Urothelium cell line (cell line): Measurements from ENCODE around the gene CDH4.

Source experiments
- DNase-seq: peaks from one replicate; pipeline ENCODE4 v3.0.0; 2011; ENCODE audit warnings: low spot score, mixed read lengths
- FAIRE-seq: peaks from 2 replicates; lab custom pipeline; 2011; peaks lifted over from hg19 to GRCh38; lab: Jason Lieb, UNC

Gene CDH4

DNA sequence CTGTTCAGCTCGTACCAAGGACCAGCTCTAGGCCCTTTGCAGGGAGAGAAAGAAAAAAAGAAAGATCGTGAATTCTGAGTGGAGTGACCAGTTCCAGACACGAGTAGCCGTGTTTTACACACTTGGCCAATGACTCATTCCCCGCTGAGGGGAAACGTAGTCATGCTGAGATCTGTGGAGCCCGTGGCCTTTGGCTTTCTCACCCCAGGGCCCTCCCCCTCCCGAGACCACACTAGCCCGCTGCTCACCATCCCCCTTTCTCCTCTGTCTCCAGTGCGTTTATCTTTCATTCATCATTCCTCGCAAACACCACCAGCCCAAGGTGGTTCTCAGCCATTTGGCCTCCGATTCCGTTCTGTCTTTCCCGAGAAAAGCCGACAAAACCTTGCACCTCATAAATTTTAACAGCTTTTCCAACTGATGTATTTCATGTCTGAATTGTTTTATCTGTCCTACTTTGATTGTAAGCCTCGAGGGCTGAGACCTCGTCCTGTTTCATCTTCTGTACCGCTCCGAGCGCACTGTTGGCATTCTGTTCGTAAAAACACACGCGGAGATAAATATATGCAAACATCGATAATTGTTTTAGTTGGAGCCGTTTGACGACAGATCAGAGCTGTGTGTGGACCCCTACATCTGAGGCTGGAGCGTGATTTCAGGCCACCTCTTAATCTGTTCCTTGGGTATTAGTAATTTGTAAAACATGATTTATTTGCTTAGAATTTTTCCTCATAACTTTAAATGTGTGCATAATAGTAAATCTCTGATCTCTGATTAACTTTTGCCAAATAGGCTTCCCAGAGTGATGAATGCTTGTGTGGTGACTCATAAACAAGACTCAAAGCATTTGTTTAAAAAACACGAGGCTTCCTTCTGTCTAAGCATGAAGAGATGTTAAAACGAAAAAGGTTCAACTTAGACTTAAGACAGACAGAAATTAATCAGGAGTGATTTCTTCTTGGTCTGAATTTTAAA lies 336.6 kb downstream of the CDH4 start:
- DNase-seq (peak; percentile 59), FAIRE-seq (peak; percentile 88)

DNA sequence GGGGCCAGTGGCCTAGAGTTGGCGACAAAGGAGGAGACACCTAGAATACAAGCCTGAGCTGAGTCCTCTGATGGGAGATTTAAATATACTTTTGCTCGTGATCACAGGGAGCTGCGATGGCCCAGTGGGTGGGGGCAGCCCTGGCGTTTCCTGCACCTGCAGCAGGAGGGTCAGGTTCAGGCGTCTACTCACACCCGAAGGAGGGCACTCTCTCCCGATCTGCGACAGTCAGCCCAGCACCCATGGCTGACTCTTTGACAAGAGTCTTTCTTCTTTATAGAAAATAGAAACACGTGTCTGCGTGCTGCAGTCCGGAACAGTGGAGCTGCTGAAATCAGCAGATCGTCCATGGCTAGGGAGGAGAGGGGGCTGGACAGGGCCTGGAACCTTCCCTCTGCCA lies 338.2 kb downstream of the CDH4 start:
- DNase-seq (no peak), FAIRE-seq (no peak)

DNA sequence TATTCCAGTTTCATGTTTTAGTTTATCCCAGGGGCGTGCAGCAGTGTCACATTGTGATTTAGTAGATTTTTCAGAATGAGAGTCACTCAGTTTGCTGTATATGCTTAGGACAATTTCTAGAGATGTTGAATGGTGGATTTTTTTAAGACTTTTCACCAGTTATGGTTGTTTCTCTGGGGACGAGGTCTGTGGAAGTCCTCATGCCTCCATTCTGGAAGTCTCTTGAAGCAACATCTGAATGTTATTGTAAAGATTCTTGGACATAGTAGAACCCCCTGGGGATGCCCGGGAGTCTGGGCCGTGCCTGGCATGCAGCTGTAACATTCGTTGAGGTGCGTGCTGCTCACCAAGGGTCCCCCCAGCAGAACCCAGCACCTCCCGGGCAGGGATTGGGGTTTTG lies 341.5 kb downstream of the CDH4 start:
- FAIRE-seq, result no peak
- no peak for DNase-seq

DNA sequence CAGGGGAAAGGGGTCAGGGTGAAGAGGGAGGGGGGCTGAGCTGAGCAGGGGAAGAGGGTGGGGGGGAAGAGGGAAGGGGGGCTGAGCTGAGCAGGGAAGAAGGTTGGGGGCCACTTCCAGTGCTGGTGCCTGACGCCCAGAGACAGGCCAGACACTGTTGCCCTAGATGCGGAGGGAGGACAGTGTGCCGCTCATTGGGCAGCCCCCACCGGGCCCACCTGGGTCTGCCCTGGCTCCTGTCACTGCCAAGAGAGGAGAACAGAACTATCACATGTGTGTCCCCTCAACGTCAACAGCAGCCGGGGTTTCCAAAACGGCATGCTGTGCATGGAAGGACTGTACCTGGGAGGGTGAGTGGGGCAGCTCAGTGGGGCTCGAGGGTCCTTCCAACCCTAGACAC lies 342.1 kb downstream of the CDH4 start:
- no peak for DNase-seq
- FAIRE-seq, result no peak

DNA sequence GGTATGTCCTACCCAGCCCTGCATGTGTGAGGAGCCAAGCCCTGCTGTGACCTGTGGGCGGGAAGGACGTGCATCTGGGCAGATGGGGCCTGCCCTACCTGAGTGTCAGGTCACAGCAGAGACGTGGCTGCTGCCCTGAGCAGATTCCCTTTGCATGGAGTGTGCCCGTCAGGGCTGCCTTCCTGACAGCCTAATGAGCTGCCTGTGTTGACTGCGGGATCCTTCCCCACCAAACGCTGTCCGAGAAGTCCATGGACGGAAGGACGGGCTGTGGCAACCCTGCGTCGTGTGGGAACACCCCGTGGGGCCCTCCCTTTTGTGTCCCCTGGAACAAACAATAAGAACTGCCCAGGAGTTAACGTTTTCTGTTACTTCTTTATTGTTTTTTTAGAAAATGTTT lies 343.2 kb downstream of the CDH4 start:
- FAIRE-seq (no peak), DNase-seq (no peak)

DNA sequence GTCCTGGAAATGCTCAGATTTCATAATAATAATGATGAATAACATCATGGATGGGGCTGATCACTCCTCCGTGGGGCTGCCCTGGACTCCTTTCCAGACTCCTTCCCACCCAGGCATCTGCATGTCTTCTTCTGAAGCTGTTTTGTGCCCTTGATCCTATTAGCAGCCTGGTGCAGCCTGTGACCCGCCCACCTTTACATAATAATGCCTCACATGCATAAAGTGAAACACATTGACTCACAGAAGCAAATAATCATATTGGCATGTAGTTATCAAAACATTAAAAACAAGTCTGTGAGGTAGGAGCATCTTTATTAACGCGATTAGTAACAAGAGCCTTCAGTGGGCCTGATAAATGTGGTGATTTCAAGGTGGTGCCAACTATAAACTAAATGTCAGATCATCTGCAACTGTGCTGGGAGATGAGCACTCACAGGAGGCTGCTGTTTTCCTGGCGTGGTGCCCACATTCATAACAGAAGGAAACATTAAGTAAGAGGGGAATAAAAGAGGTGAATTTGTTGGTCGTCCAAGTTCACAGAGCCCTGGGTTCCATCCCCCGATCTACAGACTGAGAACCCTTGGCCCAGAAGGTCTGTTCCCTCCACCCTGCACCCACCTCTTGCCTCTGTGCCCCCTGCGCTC lies 344.7 kb downstream of the CDH4 start:
- no peak for FAIRE-seq
- no peak for DNase-seq

DNA sequence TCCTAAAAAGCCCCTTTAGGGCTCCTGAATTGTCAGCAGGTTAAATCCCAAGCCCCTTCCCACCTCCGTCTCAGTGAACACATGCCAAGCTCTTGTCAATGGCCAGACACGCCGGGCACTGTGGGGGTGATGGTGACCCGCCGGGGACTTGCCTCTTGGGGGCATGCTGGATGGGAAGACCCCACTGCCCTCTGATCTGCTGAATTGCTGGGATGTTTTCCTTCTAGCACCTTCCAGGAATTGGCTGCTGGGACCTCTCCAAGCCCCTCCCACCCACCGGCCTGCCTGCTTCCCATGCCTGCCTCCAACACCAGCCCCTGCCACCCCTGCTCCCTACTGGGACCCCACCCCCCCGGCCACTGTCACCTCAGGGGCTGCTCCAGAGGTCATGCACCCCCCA lies 345.9 kb downstream of the CDH4 start:
- no peak for FAIRE-seq
- no peak for DNase-seq

DNA sequence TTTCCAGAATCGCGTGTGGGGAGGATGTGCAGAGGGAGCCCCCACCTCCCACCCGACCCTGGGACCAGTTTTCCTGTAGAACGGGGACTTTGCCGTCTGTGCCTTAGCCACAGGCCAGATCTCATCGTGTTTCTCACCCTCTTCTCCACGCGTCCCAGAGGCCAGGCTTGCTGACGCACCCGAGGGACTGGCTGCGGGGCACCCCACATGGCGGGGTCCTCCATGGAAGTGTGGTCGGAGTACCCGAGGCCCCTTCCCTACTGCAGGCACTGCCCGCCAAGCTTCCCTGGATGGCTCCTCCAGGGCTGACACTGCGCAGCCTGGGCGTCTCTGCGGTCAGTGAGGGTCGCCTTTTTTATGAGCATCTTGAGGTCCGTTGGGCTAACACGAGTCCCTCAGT lies 346.5 kb downstream of the CDH4 start:
- FAIRE-seq (no peak), DNase-seq (no peak)

DNA sequence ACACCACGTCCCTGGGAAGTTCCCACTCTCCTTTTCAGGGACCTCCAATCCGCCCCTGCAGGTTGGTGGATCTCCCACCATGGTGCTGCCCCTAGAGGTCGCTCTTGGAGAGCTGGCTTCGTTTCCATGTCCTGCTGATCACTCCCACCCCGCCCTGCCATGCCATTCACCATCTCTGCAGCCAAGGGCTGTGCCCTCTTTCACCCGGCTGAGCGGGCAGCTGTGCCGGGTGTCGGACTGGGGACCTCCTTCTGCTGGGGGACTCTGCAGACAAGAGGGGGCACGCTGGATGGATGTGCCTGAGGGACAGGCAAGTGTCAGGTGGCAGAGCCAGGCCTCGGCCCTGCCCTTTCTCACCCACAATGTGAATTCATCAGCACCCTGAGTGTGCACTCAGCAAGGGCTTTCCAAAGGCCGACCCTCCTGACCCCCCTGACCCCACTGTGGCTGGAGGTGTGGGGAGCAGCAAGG lies 347.0 kb downstream of the CDH4 start:
- no peak for FAIRE-seq
- DNase-seq, result no peak

DNA sequence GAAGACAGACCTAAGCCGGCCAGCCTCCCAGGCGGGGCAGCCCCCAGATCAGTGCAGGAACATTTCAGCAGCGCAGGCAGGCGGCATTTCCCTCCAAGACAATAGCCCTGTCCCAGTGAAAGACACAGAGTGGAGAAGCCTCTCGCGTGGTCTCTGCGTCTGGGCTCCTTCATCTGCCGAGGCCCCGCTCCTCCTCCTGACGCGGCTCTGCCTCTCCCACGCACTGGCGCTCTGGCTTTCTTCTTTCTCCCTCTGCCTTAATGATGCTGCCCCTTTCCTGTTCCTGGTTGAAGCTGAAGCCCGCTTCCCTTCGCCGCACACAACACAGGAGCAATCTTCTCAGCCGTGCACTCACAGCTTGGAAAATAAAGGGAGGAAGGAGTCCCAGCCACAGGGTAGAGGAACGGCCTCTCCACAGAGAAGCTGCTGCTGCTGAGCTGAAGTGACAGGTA lies 347.5 kb downstream of the CDH4 start:
- no peak for DNase-seq
- no peak for FAIRE-seq

DNA sequence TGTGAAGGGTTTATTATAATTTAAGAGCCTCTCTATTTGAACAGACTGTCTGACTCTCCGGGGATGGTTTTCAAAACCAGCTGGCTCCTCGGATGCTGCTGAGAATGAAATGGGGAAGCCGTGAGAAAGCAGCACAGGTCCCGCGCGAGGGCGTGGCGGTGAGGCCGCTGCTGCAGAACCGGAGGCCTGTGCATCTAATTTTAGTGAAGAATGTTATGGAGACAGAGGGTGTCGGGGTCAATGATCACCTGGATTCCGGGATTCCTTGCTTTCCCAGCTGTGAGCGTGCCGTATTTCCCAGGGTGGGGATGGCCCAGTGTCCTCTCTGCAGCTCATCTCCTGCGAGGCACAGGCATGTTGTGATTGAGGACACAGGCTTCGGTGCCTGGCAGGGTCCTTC lies 348.0 kb downstream of the CDH4 start:
- FAIRE-seq (no peak), DNase-seq (no peak)

DNA sequence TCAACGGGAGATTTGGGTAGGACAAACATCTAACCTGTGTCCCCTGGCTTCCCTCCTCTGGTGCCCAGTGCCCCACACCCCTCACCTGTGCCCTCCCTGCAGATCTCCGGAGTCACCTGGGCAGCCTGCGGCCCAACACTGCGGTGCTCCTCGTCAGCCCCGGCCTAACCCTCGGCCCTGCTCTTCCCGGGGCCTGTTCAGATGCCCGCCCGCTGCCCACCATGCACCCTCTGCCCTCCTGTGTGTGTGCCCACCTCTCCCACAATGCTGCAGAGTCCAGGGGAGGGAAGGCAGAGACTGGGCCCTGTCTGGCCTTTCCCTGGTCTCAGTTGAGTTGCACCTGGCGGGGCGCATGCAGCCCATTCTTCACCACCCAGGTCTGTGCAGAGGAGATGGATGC lies 349.3 kb downstream of the CDH4 start:
- DNase-seq (no peak), FAIRE-seq (no peak)

DNA sequence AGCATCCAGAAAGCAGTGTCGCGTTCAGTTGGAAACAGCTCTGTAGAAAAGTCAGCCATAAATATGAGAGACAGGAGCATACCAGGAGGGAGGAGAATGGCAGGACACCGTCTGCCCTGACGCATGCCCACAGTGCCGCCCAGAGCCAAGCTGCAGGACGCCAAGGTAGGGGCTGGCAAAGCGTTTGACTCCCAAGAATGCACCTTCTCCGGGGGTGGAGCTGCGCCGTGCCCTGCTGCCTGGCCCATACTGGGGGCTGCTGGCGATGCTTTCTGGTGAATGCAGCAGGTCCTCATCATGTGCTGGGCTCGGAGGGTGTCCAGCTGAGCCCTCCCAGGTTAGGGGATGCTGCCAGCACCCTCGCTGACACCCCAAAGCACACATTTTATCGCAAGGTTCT lies 349.8 kb downstream of the CDH4 start:
- no peak for DNase-seq
- no peak for FAIRE-seq

DNA sequence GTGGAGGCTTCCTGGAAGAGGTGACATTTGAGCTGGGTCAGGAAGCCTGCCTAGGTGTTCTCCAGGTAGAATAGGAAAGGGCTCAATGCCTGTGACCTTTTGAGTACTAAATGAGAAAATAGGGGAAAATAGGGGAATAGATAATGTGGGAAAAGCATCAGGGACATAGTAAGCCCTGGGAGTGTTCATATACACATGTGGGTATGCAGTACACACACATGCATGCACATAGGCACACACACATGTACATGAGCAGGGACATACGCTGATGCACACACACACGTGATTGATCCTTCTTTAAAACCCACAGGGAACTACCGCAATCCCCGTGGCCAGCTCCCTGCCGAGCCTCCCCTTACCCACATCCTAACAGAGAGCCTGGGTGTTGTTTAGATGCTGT lies 351.7 kb downstream of the CDH4 start:
- FAIRE-seq (no peak), DNase-seq (no peak)

DNA sequence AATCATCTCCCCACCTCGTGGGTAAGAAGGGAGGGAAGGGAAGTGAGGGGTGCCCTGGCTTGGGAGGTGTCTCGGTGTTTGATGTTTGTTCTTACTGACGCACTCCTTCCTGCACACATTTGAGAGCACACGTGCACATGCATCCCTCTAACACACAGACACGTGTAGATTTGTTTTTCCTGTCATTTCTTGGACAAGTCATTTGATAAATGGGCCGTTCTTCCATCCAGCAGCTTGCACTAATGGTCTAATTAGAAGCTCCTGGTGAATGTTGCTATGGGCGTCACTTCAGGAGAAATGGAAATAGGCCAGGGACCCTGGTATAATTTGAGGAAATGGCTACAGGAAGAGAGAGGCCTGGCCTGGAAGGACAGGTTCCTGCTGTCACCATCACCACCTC lies 352.5 kb downstream of the CDH4 start:
- DNase-seq (no peak), FAIRE-seq (no peak)

DNA sequence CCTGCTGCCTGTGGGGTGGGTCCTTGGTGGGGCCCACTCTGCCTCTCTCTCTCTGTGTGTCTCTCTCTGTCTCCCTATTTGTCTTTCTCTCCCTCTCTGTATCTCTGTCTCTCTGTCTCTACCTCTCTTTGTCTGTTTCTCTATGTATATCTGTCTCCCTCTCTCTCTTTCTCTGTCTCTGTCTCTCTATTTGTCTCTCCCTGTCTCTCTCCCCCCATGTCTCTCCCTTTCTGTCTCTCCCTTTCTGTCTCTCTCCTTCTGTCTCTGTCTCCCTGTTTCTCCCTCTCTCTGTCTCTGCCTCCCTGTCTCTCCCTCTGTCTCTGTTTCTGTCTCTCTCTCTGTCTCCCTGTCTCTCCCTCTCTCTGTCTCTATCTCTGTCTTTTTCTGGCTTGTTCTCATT lies 353.2 kb downstream of the CDH4 start:
- DNase-seq, result no peak

DNA sequence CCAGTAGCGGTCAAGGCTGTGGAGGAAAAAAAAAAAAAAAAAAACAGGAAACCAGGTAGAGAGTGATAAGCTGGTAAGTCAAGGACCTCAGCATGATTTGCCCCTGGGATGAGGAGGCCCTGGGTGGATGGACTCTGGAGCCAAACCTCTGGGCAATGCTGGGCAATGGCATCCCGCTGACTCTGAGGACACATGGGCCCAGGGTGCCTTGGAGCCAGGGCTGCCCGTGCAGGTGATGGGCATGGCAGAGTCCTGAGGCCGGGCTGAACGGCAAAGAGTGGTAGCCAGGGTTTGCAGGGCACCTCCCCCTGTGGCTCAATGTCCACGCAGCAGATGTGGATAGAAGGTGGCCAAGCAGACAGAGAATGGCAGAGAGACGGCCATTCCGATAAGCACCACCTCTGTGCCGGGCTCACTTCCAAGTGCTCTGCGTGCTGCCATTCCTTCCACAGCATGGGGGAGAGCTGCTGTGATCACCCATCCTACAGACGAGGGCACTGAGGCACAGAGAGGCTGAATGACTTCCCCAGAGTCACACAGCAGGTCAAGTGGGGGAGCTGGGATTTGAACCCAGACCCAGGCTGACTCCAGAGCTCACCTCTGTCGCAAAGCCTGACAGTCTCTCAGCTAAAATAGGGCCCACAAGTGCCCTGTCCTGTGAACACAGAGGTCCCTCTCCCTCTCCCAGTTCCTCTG lies 353.9 kb downstream of the CDH4 start:
- no peak for FAIRE-seq
- no peak for DNase-seq

More for the DNA sequence above, 353.2 kb downstream of the CDH4 start:
- FAIRE-seq, result no peak

DNA sequence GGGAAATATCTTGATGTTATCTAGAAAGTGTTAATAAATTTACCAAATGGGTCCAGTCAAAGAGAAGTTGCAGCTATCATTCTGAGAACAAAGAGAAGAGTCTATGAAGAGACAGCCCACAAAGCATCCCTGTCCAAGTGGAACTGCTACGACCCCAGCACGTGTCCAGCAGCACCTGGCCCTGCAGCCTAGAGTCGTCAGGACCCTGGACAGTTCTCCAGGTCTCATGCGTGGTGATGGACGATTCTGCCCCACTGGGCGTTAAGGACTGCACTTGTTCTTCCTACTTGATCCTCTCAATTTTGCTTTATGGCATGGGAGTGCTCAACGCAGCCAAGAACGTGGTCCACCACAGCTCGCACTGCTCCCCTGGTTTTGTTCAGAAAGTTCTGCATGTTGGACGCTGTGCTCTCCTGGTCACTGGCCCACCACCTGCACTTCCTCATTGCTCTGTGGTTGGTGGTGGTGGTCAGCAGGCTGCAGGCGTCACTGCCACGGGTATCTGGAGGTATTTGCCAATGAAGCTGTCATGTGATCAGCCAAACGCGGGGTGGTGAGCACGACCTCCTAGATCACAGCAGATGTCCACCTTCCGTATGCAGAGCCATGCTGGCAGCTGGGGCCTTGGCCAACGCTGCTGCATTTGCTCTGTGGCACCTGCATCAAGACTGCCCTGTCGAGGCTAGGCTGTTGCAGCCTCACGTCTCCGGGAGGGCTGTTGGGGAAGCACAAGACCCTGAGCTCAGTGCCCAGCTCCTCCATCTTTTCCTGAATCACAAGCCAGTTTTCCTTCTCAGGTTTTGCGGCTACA lies 356.4 kb downstream of the CDH4 start:
- FAIRE-seq (no peak), DNase-seq (peak; percentile 54)

DNA sequence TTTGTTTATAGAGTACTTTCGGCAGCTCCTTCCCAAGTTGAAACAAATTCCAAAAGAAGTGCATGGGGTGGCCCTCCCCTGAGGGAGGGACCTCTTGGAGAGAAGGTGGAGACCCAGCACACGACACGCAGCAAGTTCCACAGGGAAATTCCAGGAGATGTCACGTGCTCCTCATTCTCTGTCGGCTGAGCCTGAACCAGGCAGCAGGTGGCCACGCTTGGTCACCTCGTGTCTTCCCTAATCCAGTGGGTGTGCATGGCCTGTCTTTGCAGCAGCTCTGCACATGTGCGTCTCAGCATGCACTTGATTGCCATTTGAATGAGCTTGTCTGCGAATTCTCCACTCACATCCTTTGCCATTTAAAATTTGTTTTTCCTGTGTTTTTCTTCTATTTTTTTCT lies 357.4 kb downstream of the CDH4 start:
- no peak for DNase-seq
- no peak for FAIRE-seq

DNA sequence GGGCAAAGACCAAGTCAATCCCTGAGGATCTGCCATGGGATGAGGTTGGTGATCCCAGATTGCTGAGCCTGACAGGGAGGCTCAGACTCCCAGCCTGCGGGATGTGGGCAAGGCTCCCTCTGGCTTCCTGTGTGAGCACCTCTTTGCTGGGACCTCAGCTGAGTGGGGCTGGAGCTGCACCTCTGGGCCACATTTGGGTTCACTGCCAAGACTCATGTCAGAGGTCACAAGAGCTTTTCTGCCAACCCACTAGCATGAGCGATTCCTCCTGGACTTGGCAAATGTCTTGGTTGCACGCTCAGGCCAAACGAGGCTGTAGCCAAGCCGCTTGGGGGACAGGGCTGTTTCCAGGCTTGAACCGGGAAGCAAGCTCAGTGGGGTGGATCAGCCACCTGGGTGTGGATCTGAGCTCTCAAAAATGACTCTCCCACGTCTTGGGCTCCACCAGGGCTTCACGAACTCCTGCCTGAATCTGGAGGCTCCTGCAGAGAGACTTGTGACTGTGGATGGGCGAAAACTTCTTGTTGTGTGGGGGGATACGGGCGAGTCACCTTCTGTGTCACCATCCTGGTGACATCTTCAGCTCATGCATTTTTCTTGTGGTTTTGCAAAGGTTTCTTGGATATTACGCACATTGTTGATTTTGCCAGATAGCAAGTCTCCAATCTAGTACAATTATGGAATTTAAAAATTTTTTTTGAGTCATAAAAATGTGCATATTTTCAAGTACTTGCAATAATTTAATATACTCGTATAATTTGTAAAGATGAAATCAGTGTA lies 359.5 kb downstream of the CDH4 start:
- no peak for FAIRE-seq
- DNase-seq, result no peak
